Epithelial cell of proximal tubule (primary cell): ENCODE measurements around the gene RAD51AP2. TPM values are rescaled to one million over a fixed set of nuclear protein-coding genes. Genes with fewer than 3 reads are reported as not detected.

Source experiments
- DNase-seq: peaks from one replicate; pipeline ENCODE4 v3.0.0-alpha.2; 2011; ENCODE audit warnings: low read depth
- H3K4me3 ChIP-seq: 2 replicates; pipeline ENCODE4 v1.5.1; 2011; ENCODE audit warnings: low read depth, mild to moderate bottlenecking, low read length
- CTCF ChIP-seq: conservative IDR thresholded peaks from 2 replicates; pipeline ENCODE4 v1.5.1; 2012; ENCODE audit warnings: low read depth, mild to moderate bottlenecking, low read length
- total RNA-seq: library from RNA; depleted of rRNA; stranded (reverse); fragments of >200 nt; gene quantifications from 2 replicates; pipeline ENCODE4 v1.2.3, GENCODE V29; 2015

RAD51AP2 gene
- total RNA-seq, 1 donor from 2014 or later = not detected

GRCh38 chr2:17538022-17538843, 20.0 kb upstream of the RAD51AP2 start:
- TF ChIP-seq CTCF = no peak
- H3K4me3 ChIP-seq = peak overlapping the region; percentile 56
- peak; percentile 26 for DNase-seq

DNA sequence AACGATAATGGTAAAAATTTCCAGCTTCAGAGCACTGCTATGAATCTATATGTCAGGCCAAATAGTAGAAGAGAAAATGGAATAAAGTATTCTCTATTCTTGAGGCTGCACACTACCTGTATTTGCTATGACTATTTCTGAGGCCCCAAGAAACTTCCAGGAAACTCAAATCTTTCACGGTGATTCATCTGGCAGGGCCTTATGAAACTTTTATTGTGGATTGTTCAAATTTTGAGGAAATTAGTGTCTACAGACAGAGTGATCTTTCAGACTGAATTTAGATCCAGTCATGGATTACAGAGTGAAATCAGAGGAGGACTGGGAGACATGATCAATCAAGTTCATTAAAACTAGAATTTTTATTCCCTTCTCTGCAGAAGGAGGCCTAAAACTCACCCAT, 18.2 kb upstream of the RAD51AP2 start:
- H3K4me3 ChIP-seq = no peak overlapping the region
- no peak for DNase-seq
- no peak for TF ChIP-seq CTCF

- TF ChIP-seq CTCF = no peak
- H3K4me3 ChIP-seq = no peak overlapping the region
- no peak for DNase-seq
Measured at GRCh38 chr2:17533546-17533945, 15.3 kb upstream of the RAD51AP2 start.

- TF ChIP-seq CTCF = no peak
- H3K4me3 ChIP-seq = no peak overlapping the region
- no peak for DNase-seq
Measured at GRCh38 chr2:17529771-17530170, 11.5 kb upstream of the RAD51AP2 start.

- H3K4me3 ChIP-seq = no peak overlapping the region
- no peak for TF ChIP-seq CTCF
- no peak for DNase-seq
Measured at GRCh38 chr2:17522303-17522702, 4.1 kb upstream of the RAD51AP2 start.

DNA sequence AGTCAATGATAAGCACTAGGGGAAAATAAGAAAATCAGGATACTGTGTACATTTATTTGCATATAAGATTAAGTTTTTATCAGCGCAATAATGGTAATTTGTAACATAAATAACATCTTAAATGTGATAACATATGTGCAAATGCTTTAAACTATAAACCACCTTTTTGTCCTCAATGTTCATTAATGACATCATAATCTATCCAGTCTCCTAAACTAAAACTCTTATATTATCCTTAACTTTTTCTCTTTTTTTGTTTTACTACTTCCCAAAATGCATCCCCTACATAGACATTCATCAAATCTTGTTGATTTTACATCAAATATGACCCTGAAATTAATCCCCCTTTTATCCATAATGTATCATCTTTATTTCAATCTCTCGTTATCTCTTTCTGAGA, 3.4 kb upstream of the RAD51AP2 start:
- DNase-seq = no peak
- H3K4me3 ChIP-seq = no peak overlapping the region
- TF ChIP-seq CTCF = no peak

DNA sequence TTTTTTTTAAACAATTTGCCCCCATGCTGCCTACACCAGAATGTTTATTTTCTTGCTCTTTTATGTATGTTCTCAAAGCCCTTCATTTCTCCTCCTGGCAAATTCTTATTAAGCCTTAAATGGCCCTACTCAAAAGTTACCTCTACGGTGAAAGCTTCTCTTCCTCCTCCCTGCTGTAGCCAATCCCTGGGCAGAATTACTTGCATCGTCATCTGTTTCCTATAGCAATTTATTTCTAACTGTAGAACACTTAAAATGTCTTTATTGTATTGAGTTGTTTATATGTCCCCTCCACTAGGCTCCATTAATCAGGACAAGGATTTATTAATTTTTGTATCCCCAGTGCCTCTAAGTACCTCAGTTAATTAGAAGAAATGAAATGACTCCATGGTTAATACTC, 2.5 kb upstream of the RAD51AP2 start:
- no peak overlapping the region for H3K4me3 ChIP-seq
- TF ChIP-seq CTCF = no peak
- no peak for DNase-seq
